H1 (cell line): ENCODE measurements around the gene PITPNB.

Experiments used
- SP2 ChIP-seq: IDR thresholded peaks from 2 replicates; pipeline ENCODE4 v1.6.1; 2012; ENCODE audit warnings: mild to moderate bottlenecking, low read length, inconsistent platforms
- TAF1 ChIP-seq: IDR thresholded peaks from 2 replicates; pipeline ENCODE4 v1.6.1; 2011; ENCODE audit warnings: mild to moderate bottlenecking, low read depth, low read length
- TEAD4 ChIP-seq: IDR thresholded peaks from 2 replicates; pipeline ENCODE4 v1.6.1; 2012; ENCODE audit warnings: low read depth, low read length, inconsistent platforms, mixed read lengths
- TF ChIP-seq, protein P1 (sequence below), 3 experiments: IDR thresholded peaks; 1 replicate in 2 of 3; 2 replicates in 1 of 3; pipeline versions ENCODE4 v1.5.1 to v1.6.1; 2011; ENCODE audit warnings: low read length in 3 of 3, mild to moderate bottlenecking in 3 of 3, inconsistent platforms in 2 of 3, low read depth in 1 of 3, moderate library complexity in 1 of 3; ENCODE audit not compliant: insufficient read depth in 1 of 3; ENCODE audit errors: control extremely low read depth in 1 of 3
- TF ChIP-seq, protein P2 (sequence below): IDR thresholded peaks from 2 replicates; pipeline ENCODE4 v1.6.1; 2011; ENCODE audit warnings: low read depth, mild to moderate bottlenecking, low read length; ENCODE audit not compliant: insufficient read depth
- TF ChIP-seq, protein P3 (sequence below): IDR thresholded peaks from 2 replicates; pipeline ENCODE4 v1.6.1; 2012; ENCODE audit warnings: inconsistent platforms

DNA sequence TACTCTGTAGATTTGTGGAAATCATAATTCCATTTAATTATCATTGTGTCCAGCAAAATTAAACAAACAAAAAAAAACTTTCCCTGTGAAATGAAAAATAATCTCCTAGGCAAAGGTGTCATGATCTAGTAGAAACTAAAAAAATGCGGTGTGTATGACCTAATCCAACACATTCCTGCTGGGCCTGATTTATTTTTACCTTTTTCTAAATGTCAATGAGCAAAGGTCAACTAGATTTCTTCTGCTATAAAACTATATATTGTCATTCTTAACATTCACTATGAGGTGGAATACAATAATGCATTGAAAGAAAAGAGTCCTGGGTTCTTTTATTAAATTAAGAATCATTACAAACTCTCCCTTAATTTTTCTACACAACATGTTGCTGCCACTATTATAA, 60.4 kb downstream of the PITPNB start:
- TF ChIP-seq SP2: no peak
- TF ChIP-seq TEAD4: no peak
- TF ChIP-seq, protein P1, sequence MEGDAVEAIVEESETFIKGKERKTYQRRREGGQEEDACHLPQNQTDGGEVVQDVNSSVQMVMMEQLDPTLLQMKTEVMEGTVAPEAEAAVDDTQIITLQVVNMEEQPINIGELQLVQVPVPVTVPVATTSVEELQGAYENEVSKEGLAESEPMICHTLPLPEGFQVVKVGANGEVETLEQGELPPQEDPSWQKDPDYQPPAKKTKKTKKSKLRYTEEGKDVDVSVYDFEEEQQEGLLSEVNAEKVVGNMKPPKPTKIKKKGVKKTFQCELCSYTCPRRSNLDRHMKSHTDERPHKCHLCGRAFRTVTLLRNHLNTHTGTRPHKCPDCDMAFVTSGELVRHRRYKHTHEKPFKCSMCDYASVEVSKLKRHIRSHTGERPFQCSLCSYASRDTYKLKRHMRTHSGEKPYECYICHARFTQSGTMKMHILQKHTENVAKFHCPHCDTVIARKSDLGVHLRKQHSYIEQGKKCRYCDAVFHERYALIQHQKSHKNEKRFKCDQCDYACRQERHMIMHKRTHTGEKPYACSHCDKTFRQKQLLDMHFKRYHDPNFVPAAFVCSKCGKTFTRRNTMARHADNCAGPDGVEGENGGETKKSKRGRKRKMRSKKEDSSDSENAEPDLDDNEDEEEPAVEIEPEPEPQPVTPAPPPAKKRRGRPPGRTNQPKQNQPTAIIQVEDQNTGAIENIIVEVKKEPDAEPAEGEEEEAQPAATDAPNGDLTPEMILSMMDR (IDR thresholded peaks at IDR 0.05; ENCODE audit: control extremely low read depth in 1 of 3, insufficient read depth in 1 of 3, low read depth in 1 of 3, low read length in 3 of 3): no peak
- no peak for TF ChIP-seq TAF1
- TF ChIP-seq, protein P2, sequence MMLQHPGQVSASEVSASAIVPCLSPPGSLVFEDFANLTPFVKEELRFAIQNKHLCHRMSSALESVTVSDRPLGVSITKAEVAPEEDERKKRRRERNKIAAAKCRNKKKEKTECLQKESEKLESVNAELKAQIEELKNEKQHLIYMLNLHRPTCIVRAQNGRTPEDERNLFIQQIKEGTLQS: no peak
- TF ChIP-seq, protein P3, sequence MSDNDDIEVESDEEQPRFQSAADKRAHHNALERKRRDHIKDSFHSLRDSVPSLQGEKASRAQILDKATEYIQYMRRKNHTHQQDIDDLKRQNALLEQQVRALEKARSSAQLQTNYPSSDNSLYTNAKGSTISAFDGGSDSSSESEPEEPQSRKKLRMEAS: no peak
